Gastrocnemius medialis (tissue), 4 donors: Measurements from ENCODE around the gene DCUN1D5.

Source experiments
- POLR2A ChIP-seq, 2 donors: fragments of 450-650 bp; IDR thresholded peaks; one replicate each; pipeline ENCODE4 v1.6.1; 2017; ENCODE audit warnings: antibody characterized with exemption in 2 of 2, mild to moderate bottlenecking in 2 of 2, moderate library complexity in 2 of 2
- TF ChIP-seq, protein P1 (sequence below), 5 experiments: fragments of 450-650 bp in 3 of 5; fragments of 200-600 bp in 2 of 5; sonication (generic) in 2 of 5; IDR thresholded peaks in 4 of 5; conservative IDR thresholded peaks in 1 of 5; 1 replicate in 4 of 5; 2 replicates in 1 of 5; pipeline ENCODE4 v1.5.1; 2016 to 2019; ENCODE audit warnings: antibody characterized with exemption in 5 of 5, mild to moderate bottlenecking in 3 of 5, moderate library complexity in 3 of 5

GRCh38 chr11:103050351-103050750 lies 41.6 kb downstream of the DCUN1D5 start:
- TF ChIP-seq, protein P1, sequence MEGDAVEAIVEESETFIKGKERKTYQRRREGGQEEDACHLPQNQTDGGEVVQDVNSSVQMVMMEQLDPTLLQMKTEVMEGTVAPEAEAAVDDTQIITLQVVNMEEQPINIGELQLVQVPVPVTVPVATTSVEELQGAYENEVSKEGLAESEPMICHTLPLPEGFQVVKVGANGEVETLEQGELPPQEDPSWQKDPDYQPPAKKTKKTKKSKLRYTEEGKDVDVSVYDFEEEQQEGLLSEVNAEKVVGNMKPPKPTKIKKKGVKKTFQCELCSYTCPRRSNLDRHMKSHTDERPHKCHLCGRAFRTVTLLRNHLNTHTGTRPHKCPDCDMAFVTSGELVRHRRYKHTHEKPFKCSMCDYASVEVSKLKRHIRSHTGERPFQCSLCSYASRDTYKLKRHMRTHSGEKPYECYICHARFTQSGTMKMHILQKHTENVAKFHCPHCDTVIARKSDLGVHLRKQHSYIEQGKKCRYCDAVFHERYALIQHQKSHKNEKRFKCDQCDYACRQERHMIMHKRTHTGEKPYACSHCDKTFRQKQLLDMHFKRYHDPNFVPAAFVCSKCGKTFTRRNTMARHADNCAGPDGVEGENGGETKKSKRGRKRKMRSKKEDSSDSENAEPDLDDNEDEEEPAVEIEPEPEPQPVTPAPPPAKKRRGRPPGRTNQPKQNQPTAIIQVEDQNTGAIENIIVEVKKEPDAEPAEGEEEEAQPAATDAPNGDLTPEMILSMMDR (IDR thresholded peaks at IDR 0.05 in 4 of 5, conservative IDR thresholded peaks at IDR 0.05 in 1 of 5): no peak
- no peak for TF ChIP-seq POLR2A (IDR thresholded peaks at IDR 0.05)
